Stimulated activated CD8-positive, alpha-beta memory T cell treated with anti-CD3 and anti-CD28 coated beads, Interleukin-4, amount 100 ng/mL, for 1 hour (primary cell): ENCODE measurements around the gene LRRC47.
"Not testable (repeated sequence)": the region's sequence is repeated elsewhere in the genome, so short reads cannot be mapped to it uniquely, and the experiment has no call there.

Experiments
- DNase-seq, 2 donors: peaks; one replicate each; pipeline ENCODE4 v3.0.0-alpha.2; 2020; ENCODE audit warnings: low read depth in 2 of 2, low spot score in 1 of 2

Gene LRRC47

GRCh38 chr1:3748316-3748900 lies 47.9 kb downstream of the LRRC47 start:
- not testable (repeated sequence) for DNase-seq

- no peak for DNase-seq
Observed at GRCh38 chr1:3747903-3748302, 48.4 kb downstream of the LRRC47 start.

- DNase-seq: no peak
Observed at GRCh38 chr1:3747522-3747848, 48.8 kb downstream of the LRRC47 start.

GRCh38 chr1:3746830-3747521 lies 49.3 kb downstream of the LRRC47 start:
- DNase-seq: peak; percentile 46 to 74

- DNase-seq: no peak
Observed at GRCh38 chr1:3746389-3746829, 49.9 kb downstream of the LRRC47 start.

- DNase-seq: no peak
Observed at GRCh38 chr1:3745590-3746381, 50.5 kb downstream of the LRRC47 start.

GRCh38 chr1:3745071-3745470 lies 51.2 kb downstream of the LRRC47 start:
- no peak for DNase-seq

GRCh38 chr1:3744646-3745045 lies 51.7 kb downstream of the LRRC47 start:
- no peak for DNase-seq

- DNase-seq: no peak
Observed at GRCh38 chr1:3743826-3744225, 52.5 kb downstream of the LRRC47 start.

GRCh38 chr1:3743421-3743820 lies 52.9 kb downstream of the LRRC47 start:
- DNase-seq: no peak

GRCh38 chr1:3742439-3743298 lies 53.6 kb downstream of the LRRC47 start:
- no peak for DNase-seq

- no peak for DNase-seq
Observed at GRCh38 chr1:3741566-3742438, 54.5 kb downstream of the LRRC47 start.

- DNase-seq: no peak
Observed at GRCh38 chr1:3740752-3741151, 55.5 kb downstream of the LRRC47 start.

GRCh38 chr1:3740042-3740441 lies 56.3 kb downstream of the LRRC47 start:
- no peak for DNase-seq

GRCh38 chr1:3738943-3739342 lies 57.4 kb downstream of the LRRC47 start:
- DNase-seq: no peak

GRCh38 chr1:3736708-3737107 lies 59.6 kb downstream of the LRRC47 start:
- no peak for DNase-seq

- no peak for DNase-seq
Observed at GRCh38 chr1:3736131-3736561, 60.2 kb downstream of the LRRC47 start.

- DNase-seq: no peak
Observed at GRCh38 chr1:3735688-3736087, 60.6 kb downstream of the LRRC47 start.

GRCh38 chr1:3735027-3735681 lies 61.1 kb downstream of the LRRC47 start:
- DNase-seq: no peak

GRCh38 chr1:3734602-3735001 lies 61.7 kb downstream of the LRRC47 start:
- DNase-seq: no peak
